ENCODE results near the gene MAP3K5.

The MAP3K5 gene

GRCh38 chr6:136534268-136534667, 258.0 kb downstream of the MAP3K5 start:
- no peak for DNase-seq

- no peak for DNase-seq
Observed at GRCh38 chr6:136533487-136533886, 258.8 kb downstream of the MAP3K5 start.

GRCh38 chr6:136532030-136532429, 260.2 kb downstream of the MAP3K5 start:
- no peak for DNase-seq

GRCh38 chr6:136529710-136530109, 262.6 kb downstream of the MAP3K5 start:
- DNase-seq, result no peak

- DNase-seq, result no peak
Observed at GRCh38 chr6:136528477-136528876, 263.8 kb downstream of the MAP3K5 start.

- no peak for DNase-seq
Observed at GRCh38 chr6:136527831-136528230, 264.4 kb downstream of the MAP3K5 start.

- DNase-seq, result no peak
Observed at GRCh38 chr6:136526937-136527336, 265.3 kb downstream of the MAP3K5 start.

- DNase-seq, result peak in 1 of 2 experiments; percentile 22
Observed at GRCh38 chr6:136526196-136526930, 265.9 kb downstream of the MAP3K5 start.

- no peak for DNase-seq
Observed at GRCh38 chr6:136525586-136526195, 266.6 kb downstream of the MAP3K5 start.

GRCh38 chr6:136524936-136525413, 267.3 kb downstream of the MAP3K5 start:
- DNase-seq, result no peak

- DNase-seq, result no peak
Observed at GRCh38 chr6:136524339-136524935, 267.8 kb downstream of the MAP3K5 start.

- no peak for DNase-seq
Observed at GRCh38 chr6:136523196-136523595, 269.1 kb downstream of the MAP3K5 start.

GRCh38 chr6:136522636-136523035, 269.6 kb downstream of the MAP3K5 start:
- no peak for DNase-seq

GRCh38 chr6:136521911-136522310, 270.4 kb downstream of the MAP3K5 start:
- DNase-seq, result no peak

GRCh38 chr6:136521427-136521826, 270.9 kb downstream of the MAP3K5 start:
- no peak for DNase-seq

- no peak for DNase-seq
Observed at GRCh38 chr6:136520517-136520916, 271.8 kb downstream of the MAP3K5 start.

GRCh38 chr6:136517582-136517981, 274.7 kb downstream of the MAP3K5 start:
- DNase-seq, result no peak

- DNase-seq, result no peak
Observed at GRCh38 chr6:136517002-136517401, 275.3 kb downstream of the MAP3K5 start.

GRCh38 chr6:136514591-136514990, 277.7 kb downstream of the MAP3K5 start:
- no peak for DNase-seq

GRCh38 chr6:136511926-136512325, 280.4 kb downstream of the MAP3K5 start:
- no peak for DNase-seq

GRCh38 chr6:136511397-136511796, 280.9 kb downstream of the MAP3K5 start:
- DNase-seq, result no peak

- DNase-seq, result no peak
Observed at GRCh38 chr6:136510782-136511181, 281.5 kb downstream of the MAP3K5 start.

- DNase-seq, result no peak
Observed at GRCh38 chr6:136510299-136510698, 282.0 kb downstream of the MAP3K5 start.

- no peak for DNase-seq
Observed at GRCh38 chr6:136508725-136509392, 283.4 kb downstream of the MAP3K5 start.
